ENCODE measurements around the gene MYL6B.
"Not testable (repeated sequence)": the region's sequence is repeated elsewhere in the genome, so short reads cannot be mapped to it uniquely, and the experiment has no call there.

The MYL6B gene

GRCh38 chr12:56152132-56152755 is at the start of gene MYL6B:
Gene MYL6B, plus strand, starts transcription at chr12:56152587. Its CDS starts 1,332 bp downstream, at chr12:56153919.
- DNase-seq (ENCODE audit: low spot score), result peak; percentile 93

GRCh38 chr12:56102683-56103065 is 49.7 kb upstream of the MYL6B start:
- DNase-seq (ENCODE audit: low spot score), result no peak

GRCh38 chr12:56103066-56103711 is 49.2 kb upstream of the MYL6B start:
- DNase-seq (ENCODE audit: low spot score), result peak; percentile 45

- DNase-seq (ENCODE audit: low spot score), result no peak
Observed at GRCh38 chr12:56103823-56104108, 48.6 kb upstream of the MYL6B start.

- peak; percentile 99 for DNase-seq (ENCODE audit: low spot score)
Observed at GRCh38 chr12:56104109-56104814, 48.1 kb upstream of the MYL6B start, which contains the start of gene PA2G4. Gene PA2G4, plus strand, starts transcription at chr12:56104559. Its CDS starts 179 bp downstream, at chr12:56104738.

- DNase-seq (ENCODE audit: low spot score), result no peak
Observed at GRCh38 chr12:56104815-56105608, 47.4 kb upstream of the MYL6B start.

- no peak for DNase-seq (ENCODE audit: low spot score)
Observed at GRCh38 chr12:56105609-56105902, 46.8 kb upstream of the MYL6B start.

- DNase-seq (ENCODE audit: low spot score), result no peak
Observed at GRCh38 chr12:56107242-56107641, 45.1 kb upstream of the MYL6B start.

GRCh38 chr12:56110571-56110970 is 41.8 kb upstream of the MYL6B start:
- no peak for DNase-seq (ENCODE audit: low spot score)

GRCh38 chr12:56114084-56114483 is 38.3 kb upstream of the MYL6B start:
- DNase-seq (ENCODE audit: low spot score), result no peak

GRCh38 chr12:56115329-56115728 is 37.1 kb upstream of the MYL6B start:
- no peak for DNase-seq (ENCODE audit: low spot score)

- DNase-seq (ENCODE audit: low spot score), result peak; percentile 95
Observed at GRCh38 chr12:56116267-56117081, 35.9 kb upstream of the MYL6B start, which contains the start of gene RPL41. Gene RPL41, plus strand, starts transcription at chr12:56116633.

- DNase-seq (ENCODE audit: low spot score), result not testable (repeated sequence)
Observed at GRCh38 chr12:56117082-56117706, 35.2 kb upstream of the MYL6B start.

- peak; percentile 99 for DNase-seq (ENCODE audit: low spot score)
Observed at GRCh38 chr12:56117778-56118687, 34.4 kb upstream of the MYL6B start, which contains the start of gene ZC3H10. Gene ZC3H10, plus strand, starts transcription at chr12:56118266. Its CDS starts 2,297 bp downstream, at chr12:56120563.

- DNase-seq (ENCODE audit: low spot score), result no peak
Observed at GRCh38 chr12:56118688-56119357, 33.6 kb upstream of the MYL6B start.

GRCh38 chr12:56119361-56119796 is 33.0 kb upstream of the MYL6B start:
- peak; percentile 77 for DNase-seq (ENCODE audit: low spot score)

GRCh38 chr12:56120158-56120846 is 32.1 kb upstream of the MYL6B start:
- DNase-seq (ENCODE audit: low spot score), result no peak

GRCh38 chr12:56121204-56121870 is 31.1 kb upstream of the MYL6B start:
- no peak for DNase-seq (ENCODE audit: low spot score)

Measured in CD4-positive, alpha-beta T cell treated with Interleukin-2 at 100 ng/mL for 4 hours (primary cell).